Ovary (tissue), 9 donors: ENCODE results near the gene PGAP6. TPM values are rescaled to one million over a fixed set of nuclear protein-coding genes. Genes with fewer than 3 reads are reported as not detected.

Experiments
- DNase-seq, 5 donors: peaks; one replicate each; pipeline ENCODE4 v3.0.0-alpha.2; 2019 to 2020
- H3K27ac ChIP-seq, 2 donors: fragments of 200-600 bp; one replicate each; pipeline versions ENCODE4 v1.5.1 to v1.8.0; 2019 to 2022
- H3K27me3 ChIP-seq: fragments of 200-600 bp; one replicate; pipeline ENCODE4 v1.8.0; 2022
- H3K36me3 ChIP-seq: fragments of 200-600 bp; sonication (generic); one replicate; pipeline ENCODE4 v1.5.1; 2019
- H3K4me1 ChIP-seq: one replicate; pipeline ENCODE4 v1.8.1; 2013; ENCODE audit warnings: mild to moderate bottlenecking, moderate library complexity; ENCODE audit not compliant: insufficient read depth
- H3K4me3 ChIP-seq: fragments of 200-600 bp; sonication (generic); one replicate; pipeline ENCODE4 v1.5.1; 2017
- H3K9me3 ChIP-seq, 2 donors: fragments of 200-600 bp in 1 of 2; sonication (generic) in 1 of 2; one replicate each; pipeline versions ENCODE4 v1.5.1 to v1.8.1; 2013 to 2019; ENCODE audit warnings: mild to moderate bottlenecking in 1 of 2, moderate library complexity in 1 of 2
- EP300 ChIP-seq: sonication (generic); formaldehyde crosslinking; IDR thresholded peaks from one replicate; pipeline ENCODE4 v1.6.1; 2017; ENCODE audit warnings: antibody characterized with exemption
- POLR2A ChIP-seq: fragments of 450-650 bp; IDR thresholded peaks from one replicate; pipeline ENCODE4 v1.6.1; 2017; ENCODE audit warnings: antibody characterized with exemption, mild to moderate bottlenecking, moderate library complexity
- WGBS, 3 donors: extraction: QIAGEN DNeasy Blood & Tissue Kit in 1 of 3; methylation state at CpG; one replicate each; pipeline versions ENCODE4 v1.1.5 to v1.1.7; 2013 to 2017; 5-methylcytosine and 5-hydroxymethylcytosine counted together
- intact Hi-C, 4 donors: fragments of 100-400 bp; cut with DNase I; formaldehyde crosslinking; loops; one replicate each; pipeline versions ENCODE4 v1.11.0 to v1.15.1; 2022 to 2023
- polyA plus RNA-seq, 2 donors: library from polyadenylated mRNA; stranded (reverse); fragments of 200-250 nt in 1 of 2; fragments of 350-450 nt in 1 of 2; fragmentation: Illumina TruSeq in 1 of 2; extraction: RNeasy Lipid Tissue Mini Kit (QIAGEN cat#74804) in 1 of 2; gene quantifications; one replicate each; pipeline ENCODE4 v1.2.3, GENCODE V29; 2013 to 2014
- total RNA-seq, 7 donors: library from RNA; depleted of rRNA in 2 of 7; stranded (reverse); fragments of >200 nt in 2 of 7; fragmentation: NEBNext Ultra II Directional in 3 of 7; extraction: Animal tissue kit (Norgen Biotek cat#: 25700) in 3 of 7; gene quantifications; one replicate each; pipeline versions ENCODE4 v1.1.0 to v1.2.4, GENCODE V29; 2016 to 2023
- TF ChIP-seq, protein P1 (sequence below), 3 donors: fragments of 450-650 bp in 2 of 3; fragments of 200-600 bp in 1 of 3; IDR thresholded peaks; one replicate each; pipeline versions ENCODE4 v1.5.1 to v1.8.0; 2016 to 2022; ENCODE audit warnings: antibody characterized with exemption in 3 of 3, mild to moderate bottlenecking in 1 of 3
- donor health status: DM: no; HTN: no; CAD: no; lungs with moderate emphysema.
- donor health status: DM: no; HTN: no; CAD: no.
- donor health status: Bipolar disorder and iron deficiency.
- donor health status: DM: yes; HTN: yes; CAD: no.
- donor health status: DM: no; HTN: no; CAD: no.
- donor health status: DM: yes; HTN: yes; CAD: no.

Gene PGAP6
- total and polyA plus RNA-seq, 9 donors: 13.0 to 39.8 (median 19.4) TPM

DNA sequence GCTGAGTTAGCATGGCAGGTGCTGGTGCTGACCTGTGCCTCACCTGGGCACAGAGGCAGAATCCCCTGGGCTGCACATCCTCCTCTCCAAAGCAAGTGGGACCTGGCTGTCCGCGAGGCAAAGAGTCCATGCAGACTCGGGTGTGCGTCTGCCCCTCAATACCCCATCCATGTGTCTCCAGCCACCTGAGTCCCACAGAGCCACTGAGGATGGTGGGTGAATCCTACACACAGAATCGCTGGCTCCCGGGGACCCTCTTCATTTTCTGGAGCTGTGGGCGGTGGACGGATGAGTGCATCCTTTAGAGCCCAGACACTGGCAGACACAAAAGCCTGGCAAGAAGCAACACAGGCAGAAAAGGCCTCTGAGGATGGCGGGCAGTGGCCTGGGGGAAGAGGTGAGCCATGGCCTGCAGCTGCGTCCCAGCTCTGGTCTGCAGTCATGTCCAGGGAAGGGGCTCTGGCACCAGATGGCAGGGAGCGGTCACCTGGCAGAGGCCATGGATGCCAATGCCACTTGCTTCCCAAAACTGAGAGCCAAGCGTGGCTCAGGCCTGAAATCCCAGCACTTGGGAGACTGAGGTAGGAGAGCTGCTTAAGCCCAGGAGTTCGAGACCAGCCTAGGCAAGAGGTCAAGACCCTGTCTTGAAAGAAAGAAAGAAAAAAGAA lies 59.2 kb downstream of the PGAP6 start:
- Histone ChIP-seq H3K27ac (no peak overlapping the region), H3K9me3 (no peaks in the 10 kb centered on the region), H3K4me1 (no peaks in the 10 kb centered on the region), H3K4me3 (no peak overlapping the region), H3K27me3 (no peaks in the 10 kb centered on the region), H3K36me3 (no peaks in the 10 kb centered on the region)
- no peak for DNase-seq
- WGBS, 3 donors: 85 to 90% (median 88%) methylated on average over 13 of the region's 13 CpGs
- intact Hi-C loops: no loop called here
- TF ChIP-seq, protein P1, sequence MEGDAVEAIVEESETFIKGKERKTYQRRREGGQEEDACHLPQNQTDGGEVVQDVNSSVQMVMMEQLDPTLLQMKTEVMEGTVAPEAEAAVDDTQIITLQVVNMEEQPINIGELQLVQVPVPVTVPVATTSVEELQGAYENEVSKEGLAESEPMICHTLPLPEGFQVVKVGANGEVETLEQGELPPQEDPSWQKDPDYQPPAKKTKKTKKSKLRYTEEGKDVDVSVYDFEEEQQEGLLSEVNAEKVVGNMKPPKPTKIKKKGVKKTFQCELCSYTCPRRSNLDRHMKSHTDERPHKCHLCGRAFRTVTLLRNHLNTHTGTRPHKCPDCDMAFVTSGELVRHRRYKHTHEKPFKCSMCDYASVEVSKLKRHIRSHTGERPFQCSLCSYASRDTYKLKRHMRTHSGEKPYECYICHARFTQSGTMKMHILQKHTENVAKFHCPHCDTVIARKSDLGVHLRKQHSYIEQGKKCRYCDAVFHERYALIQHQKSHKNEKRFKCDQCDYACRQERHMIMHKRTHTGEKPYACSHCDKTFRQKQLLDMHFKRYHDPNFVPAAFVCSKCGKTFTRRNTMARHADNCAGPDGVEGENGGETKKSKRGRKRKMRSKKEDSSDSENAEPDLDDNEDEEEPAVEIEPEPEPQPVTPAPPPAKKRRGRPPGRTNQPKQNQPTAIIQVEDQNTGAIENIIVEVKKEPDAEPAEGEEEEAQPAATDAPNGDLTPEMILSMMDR (IDR thresholded peaks at IDR 0.05): no peak
- no peak for TF ChIP-seq EP300
- TF ChIP-seq POLR2A: no peak

DNA sequence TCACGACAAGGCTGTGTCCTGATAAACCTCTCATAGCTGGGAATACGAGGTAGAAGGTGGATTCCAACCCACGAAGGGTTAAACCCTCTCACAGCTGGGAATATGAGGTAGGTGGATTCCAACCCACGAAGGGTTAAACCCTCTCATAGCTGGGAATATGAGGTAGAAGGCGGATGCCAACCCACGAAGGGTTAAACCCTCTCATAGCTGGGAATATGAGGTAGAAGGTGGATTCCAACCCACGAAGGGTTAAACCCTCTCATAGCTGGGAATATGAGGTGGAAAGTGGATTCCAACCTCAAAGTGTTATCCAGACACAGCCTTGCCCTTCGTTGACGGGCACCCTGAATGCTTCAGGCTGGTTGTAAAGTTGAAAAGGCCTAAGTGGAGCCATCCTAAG lies 60.2 kb downstream of the PGAP6 start:
- intact Hi-C loops: no loop called here
- TF ChIP-seq POLR2A (no peak), EP300 (no peak)
- TF ChIP-seq, protein P1 (IDR thresholded peaks at IDR 0.05): no peak
- Histone ChIP-seq H3K9me3 (no peaks in the 10 kb centered on the region), H3K4me1 (no peaks in the 10 kb centered on the region), H3K4me3 (no peak overlapping the region), H3K36me3 (no peaks in the 10 kb centered on the region), H3K27ac (no peak overlapping the region), H3K27me3 (no peaks in the 10 kb centered on the region)
- no peak for DNase-seq
- WGBS, 3 donors: 58 to 68% (median 65%) methylated on average over 9 of the region's 9 CpGs

Other genes with a start within 250 kb of the PGAP6 start
- 10 to 100 TPM; 22.2 to 49.0 (median 38.7) TPM for gene NPRL3, start 243.3 kb downstream of the PGAP6 start, total RNA-seq
- 10 to 100 TPM; 16.2 to 33.1 TPM for gene NPRL3, start 243.3 kb downstream of the PGAP6 start, polyA plus RNA-seq
- under 1 TPM in 1 of 7 donors, not detected in 6; 0.28 TPM for gene HBZ, start 229.3 kb downstream of the PGAP6 start, total RNA-seq
- gene HBZ, start 229.3 kb downstream of the PGAP6 start, polyA plus RNA-seq: not detected
- under 1 TPM in 2 of 7 donors, not detected in 5; 0.78 to 0.92 TPM for gene HBM, start 216.0 kb downstream of the PGAP6 start, total RNA-seq
- not detected for gene HBM, start 216.0 kb downstream of the PGAP6 start, polyA plus RNA-seq
- gene HBA2, start 209.1 kb downstream of the PGAP6 start, total RNA-seq: 100 to 1,000 TPM in 2 of 7 donors, 10 to 100 TPM in 4, 1 to 10 TPM in 1; 4.5 to 173 (median 75.0) TPM
- gene HBA2, start 209.1 kb downstream of the PGAP6 start, polyA plus RNA-seq: 10 to 100 TPM in 1 of 2 donors, not detected in 1; 32.1 TPM
- 100 to 1,000 TPM in 2 of 7 donors, 10 to 100 TPM in 4, 1 to 10 TPM in 1; 7.4 to 206 (median 81.2) TPM for gene HBA1, start 205.3 kb downstream of the PGAP6 start, total RNA-seq
- gene HBA1, start 205.3 kb downstream of the PGAP6 start, polyA plus RNA-seq: 1 to 10 TPM in 1 of 2 donors, under 1 TPM in 1; 0.50 to 9.6 TPM
- not detected for gene HBQ1, start 201.5 kb downstream of the PGAP6 start, total RNA-seq
- gene HBQ1, start 201.5 kb downstream of the PGAP6 start, polyA plus RNA-seq: under 1 TPM in 1 of 2 donors, not detected in 1; 0.29 TPM
- 100 to 1,000 TPM in 1 of 7 donors, 10 to 100 TPM in 6; 60.7 to 112 (median 74.2) TPM for gene LUC7L, start 152.5 kb downstream of the PGAP6 start, total RNA-seq
- gene LUC7L, start 152.5 kb downstream of the PGAP6 start, polyA plus RNA-seq: 10 to 100 TPM; 56.6 to 68.5 TPM
- 10 to 100 TPM; 20.4 to 61.9 (median 49.2) TPM for gene FAM234A, start 147.2 kb downstream of the PGAP6 start, total RNA-seq
- gene FAM234A, start 147.2 kb downstream of the PGAP6 start, polyA plus RNA-seq: 10 to 100 TPM; 37.9 to 51.7 TPM
- gene RGS11, start 106.0 kb downstream of the PGAP6 start, total RNA-seq: 1 to 10 TPM in 2 of 7 donors, under 1 TPM in 3, not detected in 2; 0.33 to 1.7 (median 0.72) TPM
- under 1 TPM; 0.44 to 0.45 TPM for gene RGS11, start 106.0 kb downstream of the PGAP6 start, polyA plus RNA-seq
- under 1 TPM in 1 of 7 donors, not detected in 6; 0.77 TPM for gene ARHGDIG, start 101.4 kb downstream of the PGAP6 start, total RNA-seq
- under 1 TPM in 1 of 2 donors, not detected in 1; 0.10 TPM for gene ARHGDIG, start 101.4 kb downstream of the PGAP6 start, polyA plus RNA-seq
- under 1 TPM in 3 of 7 donors, not detected in 4; 0.15 to 0.92 (median 0.48) TPM for gene PDIA2, start 98.8 kb downstream of the PGAP6 start, total RNA-seq
- gene PDIA2, start 98.8 kb downstream of the PGAP6 start, polyA plus RNA-seq: under 1 TPM in 1 of 2 donors, not detected in 1; 0.04 TPM
- gene AXIN1, start 29.3 kb downstream of the PGAP6 start, total RNA-seq: 10 to 100 TPM; 13.7 to 27.2 (median 24.0) TPM
- 10 to 100 TPM in 1 of 2 donors, 1 to 10 TPM in 1; 3.7 to 21.8 TPM for gene AXIN1, start 29.3 kb downstream of the PGAP6 start, polyA plus RNA-seq
- gene MRPL28, start 11.4 kb downstream of the PGAP6 start, total RNA-seq: 10 to 100 TPM; 38.9 to 57.7 (median 40.9) TPM
- 10 to 100 TPM; 28.4 to 53.0 TPM for gene MRPL28, start 11.4 kb downstream of the PGAP6 start, polyA plus RNA-seq
- 100 to 1,000 TPM in 3 of 7 donors, 10 to 100 TPM in 4; 48.8 to 133 (median 93.4) TPM for gene NME4, start 15.2 kb upstream of the PGAP6 start, total RNA-seq
- 100 to 1,000 TPM in 1 of 2 donors, 10 to 100 TPM in 1; 72.9 to 117 TPM for gene NME4, start 15.2 kb upstream of the PGAP6 start, polyA plus RNA-seq
- 10 to 100 TPM; 10.2 to 23.7 (median 15.1) TPM for gene DECR2, start 19.9 kb upstream of the PGAP6 start, total RNA-seq
- 10 to 100 TPM in 1 of 2 donors, 1 to 10 TPM in 1; 2.1 to 13.0 TPM for gene DECR2, start 19.9 kb upstream of the PGAP6 start, polyA plus RNA-seq
- gene RAB11FIP3, start 43.7 kb upstream of the PGAP6 start, total RNA-seq: 10 to 100 TPM; 35.9 to 58.1 (median 38.1) TPM
- 10 to 100 TPM; 18.0 to 40.1 TPM for gene RAB11FIP3, start 43.7 kb upstream of the PGAP6 start, polyA plus RNA-seq
- 10 to 100 TPM; 16.9 to 38.9 (median 30.5) TPM for gene CAPN15, start 145.7 kb upstream of the PGAP6 start, total RNA-seq
- 10 to 100 TPM in 1 of 2 donors, 1 to 10 TPM in 1; 1.6 to 19.4 TPM for gene CAPN15, start 145.7 kb upstream of the PGAP6 start, polyA plus RNA-seq
- not detected for gene PRR35, start 178.4 kb upstream of the PGAP6 start, total RNA-seq
- not detected for gene PRR35, start 178.4 kb upstream of the PGAP6 start, polyA plus RNA-seq
- gene NHLRC4, start 185.0 kb upstream of the PGAP6 start, total RNA-seq: 10 to 100 TPM in 1 of 7 donors, 1 to 10 TPM in 6; 3.2 to 15.4 (median 5.0) TPM
- gene NHLRC4, start 185.0 kb upstream of the PGAP6 start, polyA plus RNA-seq: 1 to 10 TPM in 1 of 2 donors, under 1 TPM in 1; 0.53 to 5.9 TPM
- gene PIGQ, start 188.0 kb upstream of the PGAP6 start, total RNA-seq: 10 to 100 TPM; 24.1 to 47.7 (median 39.8) TPM
- gene PIGQ, start 188.0 kb upstream of the PGAP6 start, polyA plus RNA-seq: 10 to 100 TPM in 1 of 2 donors, 1 to 10 TPM in 1; 4.3 to 36.3 TPM
- gene RAB40C, start 208.1 kb upstream of the PGAP6 start, total RNA-seq: 10 to 100 TPM; 11.7 to 24.1 (median 21.4) TPM
- 10 to 100 TPM in 1 of 2 donors, 1 to 10 TPM in 1; 1.9 to 21.0 TPM for gene RAB40C, start 208.1 kb upstream of the PGAP6 start, polyA plus RNA-seq
- gene WFIKKN1, start 249.0 kb upstream of the PGAP6 start, total RNA-seq: 1 to 10 TPM in 5 of 7 donors, under 1 TPM in 2; 0.57 to 2.6 (median 1.3) TPM
- gene WFIKKN1, start 249.0 kb upstream of the PGAP6 start, polyA plus RNA-seq: under 1 TPM; 0.10 to 0.59 TPM